ENCODE data around the gene SPRYD3. TPM values are rescaled to one million over a fixed set of nuclear protein-coding genes. Genes with fewer than 3 reads are reported as not detected.
A peak's percentile ranks its signal among the peaks of the same experiment; 100 is the strongest.

SPRYD3 gene
- total RNA-seq, 1 donor from 2014 or later, result 13.9 TPM

DNA sequence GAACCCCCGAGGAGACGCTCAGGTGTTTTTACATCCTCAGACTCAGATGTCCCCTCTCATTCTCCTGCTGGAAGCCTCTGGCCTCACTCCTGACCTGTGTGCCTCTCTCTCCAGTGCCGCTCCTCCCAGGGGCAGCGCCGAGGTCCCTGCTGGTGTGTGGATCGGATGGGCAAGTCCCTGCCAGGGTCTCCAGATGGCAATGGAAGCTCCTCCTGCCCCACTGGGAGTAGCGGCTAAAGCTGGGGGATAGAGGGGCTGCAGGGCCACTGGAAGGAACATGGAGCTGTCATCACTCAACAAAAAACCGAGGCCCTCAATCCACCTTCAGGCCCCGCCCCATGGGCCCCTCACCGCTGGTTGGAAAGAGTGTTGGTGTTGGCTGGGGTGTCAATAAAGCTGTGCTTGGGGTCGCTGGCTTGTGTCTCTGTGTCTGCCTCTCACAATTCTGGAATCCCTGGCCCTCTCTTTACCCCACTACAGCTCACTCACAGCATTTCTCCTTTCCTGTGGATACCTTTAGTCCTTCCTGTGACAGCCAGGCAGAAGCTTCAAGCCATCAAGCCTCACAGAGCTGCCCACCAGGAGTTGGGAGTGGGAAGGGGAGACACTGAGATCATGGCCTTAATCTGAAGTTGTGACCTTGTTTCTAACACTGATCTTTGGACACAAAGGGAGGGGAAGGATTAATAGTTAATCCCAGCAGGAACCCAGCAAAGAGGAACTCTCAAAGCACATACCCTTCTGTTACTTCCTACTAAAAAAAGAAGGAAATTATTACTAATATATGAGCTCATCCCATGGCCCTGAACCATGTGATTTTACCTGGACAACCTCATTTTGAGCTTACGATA lies 23.0 kb upstream of the SPRYD3 start:
- TF ChIP-seq, protein P1, sequence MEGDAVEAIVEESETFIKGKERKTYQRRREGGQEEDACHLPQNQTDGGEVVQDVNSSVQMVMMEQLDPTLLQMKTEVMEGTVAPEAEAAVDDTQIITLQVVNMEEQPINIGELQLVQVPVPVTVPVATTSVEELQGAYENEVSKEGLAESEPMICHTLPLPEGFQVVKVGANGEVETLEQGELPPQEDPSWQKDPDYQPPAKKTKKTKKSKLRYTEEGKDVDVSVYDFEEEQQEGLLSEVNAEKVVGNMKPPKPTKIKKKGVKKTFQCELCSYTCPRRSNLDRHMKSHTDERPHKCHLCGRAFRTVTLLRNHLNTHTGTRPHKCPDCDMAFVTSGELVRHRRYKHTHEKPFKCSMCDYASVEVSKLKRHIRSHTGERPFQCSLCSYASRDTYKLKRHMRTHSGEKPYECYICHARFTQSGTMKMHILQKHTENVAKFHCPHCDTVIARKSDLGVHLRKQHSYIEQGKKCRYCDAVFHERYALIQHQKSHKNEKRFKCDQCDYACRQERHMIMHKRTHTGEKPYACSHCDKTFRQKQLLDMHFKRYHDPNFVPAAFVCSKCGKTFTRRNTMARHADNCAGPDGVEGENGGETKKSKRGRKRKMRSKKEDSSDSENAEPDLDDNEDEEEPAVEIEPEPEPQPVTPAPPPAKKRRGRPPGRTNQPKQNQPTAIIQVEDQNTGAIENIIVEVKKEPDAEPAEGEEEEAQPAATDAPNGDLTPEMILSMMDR (IDR thresholded peaks at IDR 0.05; ENCODE audit: partially characterized antibody, unreplicated experiment), result no peak
- Mint-ChIP-seq H3K4me3 (ENCODE audit: unreplicated experiment) (no peak overlapping the region), H3K36me3 (ENCODE audit: unreplicated experiment) (no peaks in the 10 kb centered on the region), H3K9me3 (ENCODE audit: unreplicated experiment) (peaks cover 2% of the 10 kb centered on the region), H3K4me1 (ENCODE audit: low read depth, unreplicated experiment) (peaks cover 3% of the 10 kb centered on the region), H3K27me3 (ENCODE audit: unreplicated experiment) (peaks cover 16% of the 10 kb centered on the region), H3K27ac (ENCODE audit: unreplicated experiment) (no peak overlapping the region)
- no peak for DNase-seq

DNA sequence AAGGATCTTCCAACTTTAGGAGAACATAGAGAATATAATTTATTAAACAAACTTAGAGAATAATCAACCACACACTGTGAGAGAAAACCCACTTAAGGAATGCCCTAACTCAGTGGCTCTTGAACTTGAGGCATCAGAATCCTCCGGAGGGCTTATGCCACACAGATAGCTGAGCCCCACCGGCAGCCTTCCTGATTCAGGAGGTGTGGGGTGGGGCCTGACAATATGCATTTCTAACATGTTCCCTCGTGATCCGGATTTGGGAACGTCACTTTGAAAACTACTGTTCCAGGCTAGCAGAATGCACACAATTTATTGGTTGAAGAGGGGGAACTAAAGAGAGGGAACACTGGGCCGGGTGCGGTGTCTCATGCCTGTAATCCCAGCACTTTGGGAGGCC lies 22.1 kb upstream of the SPRYD3 start:
- no peaks in the 10 kb centered on the region for H3K36me3 Mint-ChIP-seq (ENCODE audit: unreplicated experiment)
- TF ChIP-seq, protein P1 (IDR thresholded peaks at IDR 0.05; ENCODE audit: partially characterized antibody, unreplicated experiment), result no peak
- no peak for DNase-seq
- no peak overlapping the region for H3K4me3 Mint-ChIP-seq (ENCODE audit: unreplicated experiment)
- no peak overlapping the region for H3K27ac Mint-ChIP-seq (ENCODE audit: unreplicated experiment)
- peaks cover 8% of the 10 kb centered on the region for H3K4me1 Mint-ChIP-seq (ENCODE audit: low read depth, unreplicated experiment)
- H3K9me3 Mint-ChIP-seq (ENCODE audit: unreplicated experiment), result peaks cover 4% of the 10 kb centered on the region
- peaks cover 24% of the 10 kb centered on the region for H3K27me3 Mint-ChIP-seq (ENCODE audit: unreplicated experiment)

GRCh38 chr12:53100466-53101151 lies 21.4 kb upstream of the SPRYD3 start:
- H3K4me3 Mint-ChIP-seq (ENCODE audit: unreplicated experiment), result no peak overlapping the region
- peaks cover 4% of the 10 kb centered on the region for H3K9me3 Mint-ChIP-seq (ENCODE audit: unreplicated experiment)
- peaks cover 8% of the 10 kb centered on the region for H3K4me1 Mint-ChIP-seq (ENCODE audit: low read depth, unreplicated experiment)
- H3K36me3 Mint-ChIP-seq (ENCODE audit: unreplicated experiment), result no peaks in the 10 kb centered on the region
- DNase-seq, result no peak
- H3K27ac Mint-ChIP-seq (ENCODE audit: unreplicated experiment), result no peak overlapping the region
- peaks cover 25% of the 10 kb centered on the region for H3K27me3 Mint-ChIP-seq (ENCODE audit: unreplicated experiment)
- TF ChIP-seq, protein P1 (IDR thresholded peaks at IDR 0.05; ENCODE audit: partially characterized antibody, unreplicated experiment), result no peak

GRCh38 chr12:53099071-53099882 lies 20.1 kb upstream of the SPRYD3 start:
- Mint-ChIP-seq H3K9me3 (ENCODE audit: unreplicated experiment) (peaks cover 6% of the 10 kb centered on the region), H3K36me3 (ENCODE audit: unreplicated experiment) (no peaks in the 10 kb centered on the region), H3K4me3 (ENCODE audit: unreplicated experiment) (peak overlapping the region; percentile 71), H3K27ac (ENCODE audit: unreplicated experiment) (no peak overlapping the region), H3K4me1 (ENCODE audit: low read depth, unreplicated experiment) (peaks cover 8% of the 10 kb centered on the region), H3K27me3 (ENCODE audit: unreplicated experiment) (peaks cover 30% of the 10 kb centered on the region)
- TF ChIP-seq, protein P1 (IDR thresholded peaks at IDR 0.05; ENCODE audit: partially characterized antibody, unreplicated experiment), result peak; percentile 93
- DNase-seq, result peak; percentile 88

Data from glutamatergic neuron (in vitro differentiated cells).